Effector CD4-positive, alpha-beta T cell (primary cell): ENCODE measurements around the gene VAPA.
A peak's percentile ranks its signal among the peaks of the same experiment; 100 is the strongest.

Experiments
- DNase-seq: peaks from one replicate; pipeline ENCODE4 v3.0.0-alpha.2; 2020

The VAPA gene

GRCh38 chr18:9943311-9943710 is 29.5 kb downstream of the VAPA start:
- DNase-seq, result no peak

GRCh38 chr18:9944805-9945204 is 31.0 kb downstream of the VAPA start:
- DNase-seq, result no peak

GRCh38 chr18:9946831-9947230 is 33.0 kb downstream of the VAPA start:
- no peak for DNase-seq

- no peak for DNase-seq
Observed at GRCh38 chr18:9947248-9947647, 33.4 kb downstream of the VAPA start.

GRCh38 chr18:9949315-9949714 is 35.5 kb downstream of the VAPA start:
- DNase-seq, result no peak

- DNase-seq, result no peak
Observed at GRCh38 chr18:9949861-9950260, 36.0 kb downstream of the VAPA start.

GRCh38 chr18:9950289-9951016 is 36.6 kb downstream of the VAPA start:
- no peak for DNase-seq

- DNase-seq, result no peak
Observed at GRCh38 chr18:9951022-9951859, 37.4 kb downstream of the VAPA start.

GRCh38 chr18:9952633-9953416 is 39.0 kb downstream of the VAPA start:
- DNase-seq, result no peak

GRCh38 chr18:9958861-9959399 is 45.1 kb downstream of the VAPA start:
- DNase-seq, result no peak

GRCh38 chr18:9959564-9959963 is 45.7 kb downstream of the VAPA start:
- no peak for DNase-seq

GRCh38 chr18:9960258-9960904 is 46.6 kb downstream of the VAPA start:
- no peak for DNase-seq

- DNase-seq, result no peak
Observed at GRCh38 chr18:9961041-9961440, 47.2 kb downstream of the VAPA start.

- no peak for DNase-seq
Observed at GRCh38 chr18:9965711-9966624, 52.2 kb downstream of the VAPA start.

- DNase-seq, result no peak
Observed at GRCh38 chr18:9968081-9968848, 54.4 kb downstream of the VAPA start.

GRCh38 chr18:9969247-9969646 is 55.4 kb downstream of the VAPA start:
- DNase-seq, result no peak

- DNase-seq, result peak; percentile 43
Observed at GRCh38 chr18:9971313-9971920, 57.6 kb downstream of the VAPA start.

GRCh38 chr18:9973470-9973869 is 59.7 kb downstream of the VAPA start:
- no peak for DNase-seq

- no peak for DNase-seq
Observed at GRCh38 chr18:9974279-9974915, 60.6 kb downstream of the VAPA start.

GRCh38 chr18:9975658-9976057 is 61.8 kb downstream of the VAPA start:
- DNase-seq, result no peak
